ENCODE results near the gene EFCAB12.
"Not testable (repeated sequence)": the region's sequence is repeated elsewhere in the genome, so short reads cannot be mapped to it uniquely, and the experiment has no call there.

- not testable (repeated sequence) for TF ChIP-seq EZH2phosphoT487 (IDR thresholded peaks at IDR 0.05; ENCODE audit: low read depth); CTCF (IDR thresholded peaks at IDR 0.05; ENCODE audit: low read depth, low read length)
Measured at GRCh38 chr3:129392106-129392887, 36.1 kb downstream of the EFCAB12 start.
